ENCODE data around the gene LDOC1. TPM values are rescaled to one million over a fixed set of nuclear protein-coding genes. Genes with fewer than 3 reads are reported as not detected.

LDOC1 gene
- polyA plus RNA-seq, 1 of the 3 experiments (the other 2 are of a cell fraction) = 33.3 TPM

- Histone ChIP-seq H3K9ac (no peak overlapping the region), H3K4me1 (ENCODE audit: control insufficient read depth in 1 of 2, insufficient read depth in 2 of 2, low read depth in 1 of 2, low read length in 1 of 2) (no peaks in the 10 kb centered on the region), H4K20me1 (ENCODE audit: insufficient read depth) (no peaks in the 10 kb centered on the region), H3K4me2 (no peak overlapping the region), H3K27ac (ENCODE audit: low read depth in 2 of 2, low read length in 1 of 2) (peak overlapping the region in 1 of 2 experiments; percentile 51; a peak in 2 of 4 replicates), H3K9me2 (no peaks in the 10 kb centered on the region), H3K4me3 (ENCODE audit: low read depth in 2 of 2, low read length in 1 of 2) (no peak overlapping the region), H3K79me2 (ENCODE audit: insufficient read depth) (no peaks in the 10 kb centered on the region), H3K27me3 (ENCODE audit: insufficient read depth) (no peaks in the 10 kb centered on the region), H2AFZ (ENCODE audit: low read depth) (0 out of 2 replicates have a peak overlapping the region, but pooled peaks have one; percentile 3), H3K36me3 (replicated peaks in 1 of 2; ENCODE audit: control insufficient read depth in 1 of 2, insufficient read depth in 2 of 2, low read length in 1 of 2) (no peaks in the 10 kb centered on the region), H3K9me3 (no peaks in the 10 kb centered on the region), H3F3A (replicated peaks; ENCODE audit: insufficient read depth) (peaks cover 9% of the 10 kb centered on the region)
- ChIA-PET POLR2A (no interaction called here), CTCF (no interaction called here)
- 0% methylated on average over 3 of the region's 3 CpGs for WGBS (ENCODE audit: low lambda C conversion rate)
- TF ChIP-seq POLR2AphosphoS5 (IDR thresholded peaks at IDR 0.05; ENCODE audit: low read depth, low read length) (no peak), EZH2phosphoT487 (IDR thresholded peaks at IDR 0.05; ENCODE audit: borderline replicate concordance, low read depth) (no peak), PBX3 (IDR thresholded peaks at IDR 0.05) (peak; percentile 54; the same call in 1 of the 2 replicates), RXRA (IDR thresholded peaks at IDR 0.05; ENCODE audit: borderline replicate concordance, low read depth) (peak; percentile 32; the same call in 1 of the 2 replicates), FOXJ3 (CRISPR knock-in tag; IDR thresholded peaks at IDR 0.05) (no peak), FOSL2 (IDR thresholded peaks at IDR 0.05; ENCODE audit: borderline replicate concordance, low read depth) (peak; percentile 93), ZBTB33 (IDR thresholded peaks at IDR 0.05; ENCODE audit: borderline replicate concordance, low read depth) (no peak), TCF12 (IDR thresholded peaks at IDR 0.05) (peak; percentile 76), JUND (IDR thresholded peaks at IDR 0.05) (peak; percentile 92), MXI1 (IDR thresholded peaks at IDR 0.05; ENCODE audit: low read depth, low read length) (no peak), NFIC (IDR thresholded peaks at IDR 0.05; ENCODE audit: borderline replicate concordance) (peak; percentile 64; the same call in 1 of the 2 replicates), EP300 (IDR thresholded peaks at IDR 0.05; ENCODE audit: borderline replicate concordance in 1 of 2, low read depth in 1 of 2, low read length in 1 of 2) (peak in 1 of 2 experiments; percentile 67; a peak in 1 of 4 replicates), TEAD4 (IDR thresholded peaks at IDR 0.05; ENCODE audit: borderline replicate concordance, insufficient read depth) (peak; percentile 77)
- DNase-seq = no peak
These were observed 43.5 kb upstream of the LDOC1 start for GRCh38 chrX:141220342-141221008.

GRCh38 chrX:141214196-141214595 is 37.3 kb upstream of the LDOC1 start:
- no peak for DNase-seq
- no peak overlapping the region for H3K27ac ChIP-seq (ENCODE audit: low read depth in 2 of 2, low read length in 1 of 2)
- H3K27me3 ChIP-seq (ENCODE audit: insufficient read depth) = no peaks in the 10 kb centered on the region
- H3K79me2 ChIP-seq (ENCODE audit: insufficient read depth) = no peaks in the 10 kb centered on the region
- no peaks in the 10 kb centered on the region for H3K4me1 ChIP-seq (ENCODE audit: control insufficient read depth in 1 of 2, insufficient read depth in 2 of 2, low read depth in 1 of 2, low read length in 1 of 2)
- no peaks in the 10 kb centered on the region for H3K9me2 ChIP-seq
- H3K9ac ChIP-seq = no peak overlapping the region
- H2AFZ ChIP-seq (ENCODE audit: low read depth) = peak overlapping the region; percentile 7; the same call in 1 of the 2 replicates
- ChIA-PET POLR2A (no interaction called here), CTCF (no interaction called here)
- H3F3A ChIP-seq (replicated peaks; ENCODE audit: insufficient read depth) = peaks cover 8% of the 10 kb centered on the region
- no peak overlapping the region for H3K4me3 ChIP-seq (ENCODE audit: low read depth in 2 of 2, low read length in 1 of 2)
- no peaks in the 10 kb centered on the region for H3K9me3 ChIP-seq
- WGBS (ENCODE audit: low lambda C conversion rate) = 18% methylated on average over 1 of the region's 1 CpG
- no peak overlapping the region for H3K4me2 ChIP-seq
- H4K20me1 ChIP-seq (ENCODE audit: insufficient read depth) = no peaks in the 10 kb centered on the region
- TF ChIP-seq RCOR1 (IDR thresholded peaks at IDR 0.05; ENCODE audit: low read length) = no peak
- TF ChIP-seq USF1 (IDR thresholded peaks at IDR 0.05; ENCODE audit: borderline replicate concordance, low read depth) = no peak
- peak; percentile 3; the same call in 1 of the 2 replicates for TF ChIP-seq FOSL2 (IDR thresholded peaks at IDR 0.05; ENCODE audit: borderline replicate concordance, low read depth)
- H3K36me3 ChIP-seq (replicated peaks in 1 of 2; ENCODE audit: control insufficient read depth in 1 of 2, insufficient read depth in 2 of 2, low read length in 1 of 2) = no peaks in the 10 kb centered on the region
